Osteoblast (primary cell): ENCODE data around the gene EFCAB10. TPM values are rescaled to one million over a fixed set of nuclear protein-coding genes. Genes with fewer than 3 reads are reported as not detected.
"Not testable (repeated sequence)": the region's sequence is repeated elsewhere in the genome, so short reads cannot be mapped to it uniquely, and the experiment has no call there.

Experiments used
- DNase-seq: peaks from one replicate; pipeline ENCODE4 v3.0.0; 2011; ENCODE audit warnings: low spot score, mixed read lengths; ENCODE audit not compliant: insufficient read length; ENCODE audit errors: missing footprints
- H2AFZ ChIP-seq: 2 replicates; pipeline ENCODE4 v1.6.0; 2011; ENCODE audit warnings: mild to moderate bottlenecking, low read length
- H3K27ac ChIP-seq: 2 replicates; pipeline ENCODE4 v1.5.1; 2011; ENCODE audit warnings: mild to moderate bottlenecking, low read depth, low read length, moderate library complexity
- H3K27me3 ChIP-seq: 2 replicates; pipeline ENCODE4 v1.6.0; 2012; ENCODE audit warnings: mild to moderate bottlenecking, control low read depth, inconsistent platforms, low read length, moderate library complexity; ENCODE audit not compliant: insufficient read depth
- H3K36me3 ChIP-seq: 2 replicates; pipeline ENCODE4 v1.5.1; 2011; ENCODE audit warnings: mild to moderate bottlenecking, low read length, control low read depth, moderate library complexity; ENCODE audit not compliant: insufficient read depth
- H3K4me1 ChIP-seq: 2 replicates; pipeline ENCODE4 v1.5.1; 2011; ENCODE audit warnings: mild to moderate bottlenecking, low read length, control low read depth, moderate library complexity; ENCODE audit not compliant: insufficient read depth
- H3K4me2 ChIP-seq: 2 replicates; pipeline ENCODE4 v1.6.0; 2011; ENCODE audit warnings: mild to moderate bottlenecking, low read length; ENCODE audit not compliant: insufficient read depth
- H3K4me3 ChIP-seq: fragments of 200-600 bp; sonication (generic); 3 replicates; pipeline ENCODE4 v1.5.1; 2012; ENCODE audit warnings: mild to moderate bottlenecking, low read length, inconsistent platforms; ENCODE audit not compliant: insufficient read depth
- H3K79me2 ChIP-seq: 2 replicates; pipeline ENCODE4 v1.6.0; 2012; ENCODE audit warnings: mild to moderate bottlenecking, low read length, control low read depth, inconsistent platforms; ENCODE audit not compliant: insufficient read depth
- H3K9me3 ChIP-seq: 2 replicates; pipeline ENCODE4 v1.5.1; 2011; ENCODE audit warnings: low read depth, low read length, control low read depth
- H4K20me1 ChIP-seq: 2 replicates; pipeline ENCODE4 v1.6.0; 2012; ENCODE audit warnings: mild to moderate bottlenecking, low read length, control low read depth; ENCODE audit not compliant: insufficient read depth
- total RNA-seq: library from RNA; depleted of rRNA; stranded (reverse); fragments of >200 nt; gene quantifications from 2 replicates; pipeline ENCODE4 v1.2.3, GENCODE V29; 2012
- TF ChIP-seq, protein P1 (sequence below): IDR thresholded peaks from 2 replicates; pipeline ENCODE4 v1.5.1; 2011; ENCODE audit warnings: mild to moderate bottlenecking, low read depth, low read length, moderate library complexity; ENCODE audit errors: extremely low read depth

Gene EFCAB10
- total RNA-seq, 1 donor: not detected

DNA sequence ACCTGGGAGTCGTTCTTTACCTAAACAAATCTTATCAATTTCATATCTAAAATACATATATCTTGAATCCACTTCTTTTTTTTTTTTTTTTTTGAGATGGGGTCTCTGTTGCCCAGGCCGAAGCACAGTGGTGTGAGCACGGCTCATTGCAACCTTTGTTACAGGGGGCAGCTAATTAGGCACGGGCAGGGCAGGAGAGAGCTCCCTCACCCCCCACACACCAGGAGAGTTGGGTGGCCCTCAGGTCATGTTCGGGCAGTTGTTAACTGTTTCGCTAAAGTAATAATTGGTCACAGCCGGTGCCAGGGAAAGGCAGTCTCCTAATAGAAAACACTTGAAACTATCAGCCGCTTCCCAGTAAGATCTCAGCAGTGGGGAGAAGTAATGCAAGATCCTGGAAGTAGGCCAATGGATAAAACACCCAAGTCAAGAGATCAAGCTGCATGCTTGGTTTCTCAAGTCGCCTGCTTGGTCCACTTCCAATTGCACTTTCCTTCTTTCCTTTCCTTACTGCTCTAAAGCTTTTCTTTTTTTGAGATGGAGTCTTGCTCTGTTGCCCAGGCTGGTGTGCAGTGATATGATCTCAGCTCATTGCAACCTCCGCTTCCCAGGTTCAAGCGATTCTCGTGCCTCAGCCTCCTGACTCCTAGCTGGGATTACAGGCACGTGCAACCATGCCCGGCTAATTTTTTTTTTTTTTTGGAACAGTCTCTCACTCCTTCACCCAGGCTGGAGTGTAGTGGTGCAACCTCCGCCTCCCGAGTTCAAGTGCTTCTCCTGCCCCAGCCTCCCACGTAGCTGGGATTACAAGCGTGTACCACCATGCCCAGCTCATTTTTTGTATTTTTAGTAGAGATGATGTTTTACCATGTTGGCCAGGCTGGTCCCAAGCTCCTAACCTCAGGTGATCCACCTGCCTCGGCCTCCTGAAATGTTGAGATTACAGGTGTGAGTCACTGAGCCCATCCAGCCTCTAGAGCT, 21.3 kb upstream of the EFCAB10 start:
- TF ChIP-seq, protein P1, sequence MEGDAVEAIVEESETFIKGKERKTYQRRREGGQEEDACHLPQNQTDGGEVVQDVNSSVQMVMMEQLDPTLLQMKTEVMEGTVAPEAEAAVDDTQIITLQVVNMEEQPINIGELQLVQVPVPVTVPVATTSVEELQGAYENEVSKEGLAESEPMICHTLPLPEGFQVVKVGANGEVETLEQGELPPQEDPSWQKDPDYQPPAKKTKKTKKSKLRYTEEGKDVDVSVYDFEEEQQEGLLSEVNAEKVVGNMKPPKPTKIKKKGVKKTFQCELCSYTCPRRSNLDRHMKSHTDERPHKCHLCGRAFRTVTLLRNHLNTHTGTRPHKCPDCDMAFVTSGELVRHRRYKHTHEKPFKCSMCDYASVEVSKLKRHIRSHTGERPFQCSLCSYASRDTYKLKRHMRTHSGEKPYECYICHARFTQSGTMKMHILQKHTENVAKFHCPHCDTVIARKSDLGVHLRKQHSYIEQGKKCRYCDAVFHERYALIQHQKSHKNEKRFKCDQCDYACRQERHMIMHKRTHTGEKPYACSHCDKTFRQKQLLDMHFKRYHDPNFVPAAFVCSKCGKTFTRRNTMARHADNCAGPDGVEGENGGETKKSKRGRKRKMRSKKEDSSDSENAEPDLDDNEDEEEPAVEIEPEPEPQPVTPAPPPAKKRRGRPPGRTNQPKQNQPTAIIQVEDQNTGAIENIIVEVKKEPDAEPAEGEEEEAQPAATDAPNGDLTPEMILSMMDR: no peak

DNA sequence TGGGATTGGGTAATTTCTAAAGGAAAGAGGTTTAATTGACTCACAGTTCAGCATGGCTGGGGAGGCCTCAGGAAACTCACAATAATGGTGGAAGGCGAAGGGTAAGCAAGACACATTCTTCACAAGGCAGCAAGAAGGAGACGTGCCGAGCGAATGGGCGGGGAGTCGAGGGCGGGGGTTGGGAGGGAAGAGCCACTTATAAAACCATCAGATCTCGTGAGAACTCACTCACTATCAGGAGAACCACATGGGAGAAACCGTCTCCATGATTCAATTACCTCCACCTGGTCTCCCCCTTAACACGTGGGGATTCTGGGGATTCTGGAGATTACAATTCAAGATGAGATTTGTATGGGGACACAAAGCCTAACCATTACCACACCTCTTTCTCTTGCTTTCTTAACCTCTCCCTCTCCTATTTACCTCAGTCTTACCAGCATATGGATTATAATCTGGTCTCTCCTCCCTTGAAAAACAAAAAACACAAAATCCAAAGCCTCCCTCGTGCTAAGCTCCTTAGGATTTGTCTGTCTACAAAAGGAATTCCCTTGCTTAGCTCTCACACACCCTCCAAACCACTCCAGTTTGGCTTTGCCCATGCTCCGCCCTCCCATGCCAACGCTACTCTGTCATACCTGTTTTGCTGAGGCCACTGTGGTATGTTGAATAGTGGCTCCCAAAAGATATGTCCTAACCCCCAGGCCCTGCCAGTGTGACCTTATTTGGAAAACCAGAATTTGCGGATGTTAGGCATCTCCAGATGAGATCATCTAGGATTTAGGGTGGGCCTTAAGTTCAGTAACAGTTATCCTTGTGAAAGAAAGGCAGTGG, 19.6 kb upstream of the EFCAB10 start:
- H3K9me3 ChIP-seq: no peaks in the 10 kb centered on the region
- H3K4me2 ChIP-seq: no peak overlapping the region
- no peaks in the 10 kb centered on the region for H3K36me3 ChIP-seq
- H4K20me1 ChIP-seq: no peaks in the 10 kb centered on the region
- H2AFZ ChIP-seq: no peak overlapping the region
- no peak for DNase-seq
- no peaks in the 10 kb centered on the region for H3K4me1 ChIP-seq
- H3K4me3 ChIP-seq: no peak overlapping the region
- TF ChIP-seq, protein P1: no peak
- H3K27ac ChIP-seq: no peak overlapping the region
- H3K79me2 ChIP-seq: no peaks in the 10 kb centered on the region
- peaks cover 7% of the 10 kb centered on the region for H3K27me3 ChIP-seq

More for the DNA sequence above, 21.3 kb upstream of the EFCAB10 start:
- H4K20me1 ChIP-seq: no peaks in the 10 kb centered on the region
- DNase-seq: no peak
- no peaks in the 10 kb centered on the region for H3K4me1 ChIP-seq
- H3K4me3 ChIP-seq: no peak overlapping the region
- no peak overlapping the region for H3K27ac ChIP-seq
- no peaks in the 10 kb centered on the region for H3K9me3 ChIP-seq
- H3K79me2 ChIP-seq: no peaks in the 10 kb centered on the region
- H2AFZ ChIP-seq: no peak overlapping the region
- H3K27me3 ChIP-seq: no peaks in the 10 kb centered on the region
- H3K4me2 ChIP-seq: no peak overlapping the region
- H3K36me3 ChIP-seq: no peaks in the 10 kb centered on the region

DNA sequence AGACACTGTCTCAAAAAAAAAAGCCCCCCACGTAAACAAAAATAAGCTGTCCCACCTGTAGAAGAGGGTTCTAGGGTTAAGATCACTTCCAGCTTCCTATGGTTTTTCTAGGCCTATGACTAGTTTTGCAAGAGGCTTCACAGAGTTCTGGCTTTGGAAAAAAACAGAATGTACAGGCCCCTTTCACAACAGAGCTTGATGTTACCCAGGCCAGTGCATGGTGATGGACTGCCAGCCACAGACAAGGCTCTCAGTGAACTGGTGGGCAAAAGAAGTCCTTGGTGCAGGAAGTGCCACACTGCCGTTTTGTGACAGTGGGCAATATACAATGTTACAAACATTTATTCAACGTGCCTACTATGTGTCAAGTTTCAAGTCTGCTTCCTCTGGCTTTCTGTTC, 18.3 kb upstream of the EFCAB10 start:
- DNase-seq: no peak
- H3K9me3 ChIP-seq: no peaks in the 10 kb centered on the region
- H3K79me2 ChIP-seq: no peaks in the 10 kb centered on the region
- no peak overlapping the region for H3K4me3 ChIP-seq
- H2AFZ ChIP-seq: no peak overlapping the region
- H3K4me1 ChIP-seq: no peaks in the 10 kb centered on the region
- no peaks in the 10 kb centered on the region for H4K20me1 ChIP-seq
- no peaks in the 10 kb centered on the region for H3K36me3 ChIP-seq
- TF ChIP-seq, protein P1: no peak
- H3K4me2 ChIP-seq: no peak overlapping the region
- peaks cover 7% of the 10 kb centered on the region for H3K27me3 ChIP-seq
- H3K27ac ChIP-seq: no peak overlapping the region

DNA sequence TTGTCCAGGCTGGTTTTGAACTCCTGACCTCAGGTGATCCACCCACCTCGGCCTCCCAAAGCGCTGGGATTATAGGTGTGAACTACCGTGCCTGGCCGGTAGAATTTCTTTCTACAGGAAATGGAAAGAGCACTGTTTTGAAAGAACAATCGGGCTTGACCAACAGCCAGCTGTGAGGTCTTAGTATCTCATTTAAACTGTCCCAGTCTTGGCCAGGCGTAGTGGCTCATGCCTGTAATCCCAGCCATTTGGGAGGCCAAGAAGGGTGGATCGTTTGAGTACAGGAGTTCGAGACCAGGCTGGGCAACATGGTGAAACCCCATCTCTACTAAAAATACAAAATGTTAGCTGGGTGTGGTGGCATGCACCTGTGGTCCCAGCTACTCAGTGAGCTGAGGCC, 17.8 kb upstream of the EFCAB10 start:
- not testable (repeated sequence) for H3K27ac ChIP-seq, H3K4me3 ChIP-seq, H4K20me1 ChIP-seq, DNase-seq, H3K27me3 ChIP-seq, H3K36me3 ChIP-seq, H3K4me2 ChIP-seq, H3K9me3 ChIP-seq, H3K4me1 ChIP-seq, H3K79me2 ChIP-seq, H2AFZ ChIP-seq
